Left kidney (tissue), 2 donors: Measurements from ENCODE around the gene PGM5. TPM values are rescaled to one million over a fixed set of nuclear protein-coding genes. Genes with fewer than 3 reads are reported as not detected.

ENCODE experiments used
- DNase-seq: peaks from one replicate; pipeline ENCODE4 v3.0.0-alpha.2; 2013
- polyA plus RNA-seq: library from polyadenylated mRNA; unstranded; fragments of 120-200 nt; gene quantifications from one replicate; pipeline ENCODE4 v1.2.1, GENCODE V29; 2013; ENCODE audit not compliant: insufficient read length

The PGM5 gene
- polyA plus RNA-seq, 1 donor = 38.2 TPM

DNA sequence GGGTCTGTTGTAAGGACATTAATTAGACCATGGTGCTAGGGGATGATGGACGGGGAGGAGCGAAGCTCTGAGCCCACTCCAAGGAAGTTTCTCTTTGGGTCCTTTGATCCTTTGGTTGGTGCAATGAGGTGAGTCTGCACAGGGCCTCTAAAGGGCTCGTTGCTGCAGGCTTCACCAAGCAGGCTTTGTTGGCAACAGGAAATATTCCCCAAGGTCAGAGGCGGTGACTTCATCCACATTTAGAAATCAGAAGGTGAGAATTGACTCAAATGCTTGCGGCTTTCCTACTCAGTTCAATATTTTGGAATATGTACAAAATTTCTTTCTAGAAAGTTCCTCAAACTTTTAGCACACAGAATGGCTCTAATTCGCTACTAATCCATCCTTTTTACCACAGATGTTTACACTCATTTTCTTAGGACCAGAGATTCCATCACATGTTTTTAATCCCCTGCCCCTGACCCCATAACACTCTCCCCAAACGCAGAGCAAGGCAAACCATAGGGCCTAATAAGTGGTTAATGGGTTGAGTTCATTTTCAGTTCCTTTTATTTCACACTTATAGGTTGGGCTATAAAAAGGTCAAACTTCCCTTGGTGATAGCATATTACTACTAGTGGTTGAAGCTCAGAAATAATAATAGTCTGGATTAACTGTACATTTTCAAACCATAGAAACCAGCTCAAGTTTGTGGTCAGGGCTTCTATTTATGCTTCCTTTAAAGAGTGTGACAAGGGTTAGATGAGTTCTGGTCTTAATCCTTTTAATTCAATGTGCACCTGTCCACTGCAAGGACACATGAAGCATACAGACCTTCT, 221.6 kb downstream of the PGM5 start:
- DNase-seq = no peak

Other genes starting within 250 kb of the PGM5 start
- 26.3 TPM for gene ZNG1C, start 114.6 kb upstream of the PGM5 start, polyA plus RNA-seq
- gene FOXD4L3, start 53.7 kb upstream of the PGM5 start, polyA plus RNA-seq = not detected
- gene TMEM252, start 184.3 kb downstream of the PGM5 start, polyA plus RNA-seq = 7.7 TPM